Renal cortex interstitium (tissue), 11 donors: Measurements from ENCODE around the gene NPM3. TPM values are rescaled to one million over a fixed set of nuclear protein-coding genes. Genes with fewer than 3 reads are reported as not detected.

ENCODE experiments used
- DNase-seq, 11 donors: peaks; one replicate each; pipeline ENCODE4 v3.0.0-alpha.2; 2013; ENCODE audit warnings: low read depth in 9 of 11, low spot score in 4 of 11; ENCODE audit errors: extremely low read depth in 1 of 11
- polyA plus RNA-seq, 3 donors: library from polyadenylated mRNA; unstranded; fragments of 120-200 nt; gene quantifications; one replicate each; pipeline ENCODE4 v1.2.1, GENCODE V29; 2013; ENCODE audit not compliant: insufficient read length in 3 of 3

Gene NPM3
- polyA plus RNA-seq, 3 donors = 53.1 to 71.5 (median 63.0) TPM

DNA sequence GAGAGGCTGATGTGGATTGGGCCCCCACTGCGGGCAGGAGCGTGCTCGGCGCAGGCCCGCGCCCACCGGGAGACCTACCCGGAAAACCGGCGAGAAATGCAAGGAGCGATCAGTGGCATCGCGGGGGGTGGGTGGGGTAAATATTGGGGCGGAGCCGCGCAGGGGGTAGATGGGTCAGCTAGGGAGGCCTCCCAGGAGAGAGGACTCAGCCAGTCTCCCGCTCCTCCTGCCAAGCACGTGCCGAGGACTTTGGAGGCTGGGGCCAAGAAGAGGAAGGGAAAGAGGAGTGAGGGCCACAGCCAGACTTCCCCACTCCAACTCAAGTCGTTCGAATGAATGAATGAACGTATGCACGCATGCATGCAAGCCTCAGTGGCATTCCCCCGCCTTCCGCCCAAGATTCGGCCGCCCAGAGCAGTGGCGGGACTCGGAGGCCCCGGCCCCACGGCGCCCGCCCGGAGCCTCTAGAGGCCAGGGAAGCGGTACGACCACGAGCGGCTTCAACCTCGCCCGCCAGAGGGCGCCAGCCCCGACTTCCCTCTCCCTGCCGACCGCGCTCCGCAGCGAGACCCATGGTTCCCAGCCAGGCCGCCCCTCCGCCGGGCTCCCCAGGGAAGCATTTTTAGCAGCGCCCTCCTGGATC, 3.6 kb downstream of the NPM3 start:
- peak in 7 of 11 donors; percentile 46 to 71 (median 61) for DNase-seq

- peak in 1 of 11 donors; percentile 42 for DNase-seq
Observed at GRCh38 chr10:101778781-101779543, 4.3 kb downstream of the NPM3 start.

DNA sequence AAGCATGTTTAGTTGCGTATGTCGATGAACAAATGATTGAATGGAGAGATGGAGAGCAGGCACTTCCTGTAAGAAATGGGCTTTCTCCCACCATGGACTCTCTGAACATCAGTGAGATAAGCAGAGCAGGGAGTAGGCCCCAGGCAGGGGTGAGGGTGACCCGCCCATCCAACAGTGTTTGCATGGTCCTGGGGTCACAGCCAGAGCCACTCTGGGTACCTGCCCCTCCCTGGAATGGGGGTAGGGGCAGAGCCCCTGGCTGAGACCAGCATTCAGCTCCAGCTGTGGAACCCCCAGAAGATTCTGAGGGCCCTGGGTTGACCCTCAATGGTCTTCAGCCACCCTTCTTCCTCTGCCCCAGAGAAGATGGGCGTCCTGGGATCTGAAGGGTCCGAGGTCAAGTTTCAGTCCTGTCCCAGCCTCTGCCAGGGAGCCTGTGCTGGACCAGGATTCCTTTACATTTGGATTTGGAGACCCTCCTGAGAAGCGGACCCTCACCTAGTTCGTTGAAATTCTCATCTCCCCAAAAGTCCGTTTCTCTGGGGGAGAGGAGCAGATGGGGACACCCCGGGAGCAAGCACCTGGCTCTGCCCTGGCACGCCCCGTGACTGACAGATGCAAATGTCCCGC, 5.0 kb downstream of the NPM3 start:
- DNase-seq = no peak

GRCh38 chr10:101777619-101778145, 5.6 kb downstream of the NPM3 start:
- DNase-seq = no peak

DNA sequence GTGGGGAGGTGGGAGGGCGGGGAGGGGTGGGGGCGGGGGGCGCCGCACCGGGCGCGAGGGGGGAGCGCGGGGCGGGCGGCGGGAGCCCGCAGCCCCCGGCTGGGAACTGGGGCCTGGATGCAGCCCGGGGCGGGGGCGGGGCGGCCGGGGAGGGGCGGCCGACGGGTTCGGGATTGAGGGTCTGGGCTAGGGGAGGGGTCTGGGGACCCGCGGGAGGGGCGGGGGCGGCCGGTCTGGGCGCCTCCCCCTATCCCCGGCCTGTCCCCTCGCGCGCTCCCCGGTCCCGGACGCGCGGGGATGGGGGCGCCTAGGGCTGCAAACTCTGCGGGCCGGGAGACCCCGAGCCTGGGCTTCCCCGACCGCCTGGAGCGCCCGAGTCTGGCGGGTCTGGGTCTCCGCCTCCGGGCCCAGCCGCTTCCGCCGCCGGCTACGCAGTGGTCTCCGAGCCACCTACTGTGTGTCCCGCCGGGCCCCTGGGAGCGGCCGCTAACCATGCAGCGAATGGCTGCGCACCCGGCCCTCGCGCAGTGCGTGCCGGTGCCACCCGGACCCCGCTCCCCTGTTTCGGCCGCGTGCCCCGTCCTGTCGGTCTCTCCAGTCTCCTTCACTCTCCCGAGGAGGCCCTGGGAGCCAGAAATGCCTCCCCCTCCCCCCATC, 7.0 kb downstream of the NPM3 start:
- no peak for DNase-seq

DNA sequence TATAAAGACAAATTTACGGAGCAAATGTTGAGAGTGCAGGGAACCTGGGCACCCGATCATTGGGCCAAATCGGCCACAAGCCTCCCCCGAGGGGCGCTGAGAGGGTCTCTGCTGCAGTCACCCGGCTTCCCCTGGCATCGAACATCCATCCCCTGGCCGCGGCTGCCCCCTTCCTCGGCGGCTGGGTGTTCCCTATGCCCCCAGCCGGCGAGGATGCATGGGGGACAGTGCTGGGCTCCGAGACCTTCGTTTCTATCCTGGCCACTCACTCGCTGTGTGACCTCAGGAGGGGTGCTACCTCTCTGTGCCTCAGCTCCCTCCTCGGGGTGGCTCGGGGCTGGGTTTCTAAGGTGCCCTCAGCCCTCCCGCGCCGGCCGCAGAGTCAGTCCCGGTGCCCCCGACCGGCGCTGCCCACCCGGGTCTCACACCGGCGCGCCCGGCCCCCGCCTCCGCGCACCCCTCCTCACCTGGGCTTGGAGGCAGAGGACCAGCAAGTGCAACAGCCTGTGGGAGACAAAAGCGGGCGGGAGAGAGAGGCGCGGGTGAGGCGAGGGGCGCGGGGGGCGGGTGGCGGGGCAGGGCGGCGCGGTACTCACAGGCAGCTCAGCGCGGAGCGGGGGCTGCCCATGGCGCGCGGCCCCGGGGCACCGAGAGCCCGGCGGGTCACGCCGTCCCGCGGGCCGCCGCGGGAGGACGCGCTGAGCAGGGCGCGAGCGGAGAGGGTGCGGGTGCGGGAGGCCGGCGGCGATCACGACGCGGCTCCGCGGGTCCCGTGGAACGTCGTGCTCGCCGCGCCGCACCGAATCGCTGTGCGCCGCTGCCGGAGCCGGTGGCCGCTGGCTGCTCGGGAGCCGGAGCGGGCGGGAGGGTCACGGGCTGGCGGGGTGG, 7.7 kb downstream of the NPM3 start, which contains the start of gene FGF8:
FGF8 (minus strand) TSS at position 842 of the 888 bp plus-strand sequence; CDS start at position 628, 214 bp downstream.
- no peak for DNase-seq

DNA sequence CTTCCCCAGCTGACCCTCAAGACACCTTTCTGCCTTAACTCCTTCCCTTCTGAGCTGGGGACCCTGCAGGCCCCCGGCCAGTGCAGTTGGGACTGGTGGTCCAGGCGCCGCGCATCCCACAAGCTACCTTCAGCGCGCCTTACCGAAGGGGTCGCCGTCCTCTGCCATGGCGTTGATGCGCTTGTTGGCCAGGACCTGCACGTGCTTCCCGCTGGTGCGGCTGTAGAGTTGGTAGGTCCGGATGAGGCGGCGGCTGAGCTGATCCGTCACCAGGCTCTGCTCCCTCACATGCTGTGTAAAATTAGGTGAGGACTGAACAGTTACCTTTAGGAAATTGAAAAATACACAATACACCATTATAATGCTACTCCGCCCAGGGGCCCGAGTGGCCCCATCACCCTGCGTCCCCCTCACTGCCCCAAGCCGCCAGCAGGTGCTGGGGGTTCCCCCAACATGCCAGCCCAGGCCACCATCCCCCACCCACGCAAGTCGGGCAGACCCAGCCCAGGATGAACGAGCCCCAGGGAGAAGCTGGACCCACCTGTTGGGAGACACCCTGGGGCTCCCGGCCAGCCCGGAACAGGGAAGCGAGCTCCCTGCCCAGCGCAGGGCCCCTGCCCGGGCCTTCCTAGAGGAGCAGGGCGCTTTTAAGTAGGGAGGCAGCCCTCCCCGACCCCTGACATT, 8.5 kb downstream of the NPM3 start:
- no peak for DNase-seq

- DNase-seq = no peak
Observed at GRCh38 chr10:101773923-101774588, 9.2 kb downstream of the NPM3 start.

DNA sequence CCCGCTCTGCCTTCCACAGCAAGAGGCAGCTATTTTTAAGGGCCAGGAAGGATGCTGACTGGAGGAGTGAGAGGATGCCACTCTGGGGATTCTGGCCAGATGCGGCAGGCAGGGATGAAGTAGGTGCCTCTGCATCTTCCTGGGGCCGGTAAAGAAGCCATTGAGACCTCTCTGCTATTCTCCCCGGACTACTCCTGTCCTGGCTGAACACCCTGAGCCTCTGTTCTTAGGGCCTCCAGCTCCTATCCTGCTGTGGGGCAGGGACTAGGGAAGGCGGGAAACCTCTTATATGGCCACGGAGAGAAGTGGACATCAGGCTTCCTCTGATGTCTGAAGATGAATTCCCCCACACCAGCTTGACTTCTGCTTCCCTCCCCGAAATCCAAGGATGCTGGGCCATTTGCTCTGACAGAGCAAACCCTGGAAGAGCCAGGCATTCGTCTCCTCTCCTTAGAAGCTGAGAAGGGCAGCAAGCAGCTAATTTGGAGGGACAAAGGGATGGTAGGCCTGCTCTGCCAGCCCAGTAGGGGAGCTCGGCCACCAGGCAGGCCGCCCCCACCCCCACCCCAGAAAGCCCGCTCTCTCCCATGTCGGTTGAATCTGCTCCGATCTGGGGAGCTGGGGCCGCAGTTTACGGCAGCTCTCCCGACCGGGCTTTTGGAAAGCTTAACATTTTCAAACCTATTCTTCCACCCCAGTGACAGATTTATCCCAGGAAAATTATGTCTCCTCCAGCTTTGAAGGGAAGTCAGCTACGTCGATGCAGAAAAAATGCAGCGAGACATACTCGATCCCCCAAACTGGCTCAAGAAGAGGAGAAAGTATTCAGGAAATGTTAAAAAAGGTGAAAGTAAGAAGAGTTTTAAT, 10.1 kb downstream of the NPM3 start:
- DNase-seq = no peak

DNA sequence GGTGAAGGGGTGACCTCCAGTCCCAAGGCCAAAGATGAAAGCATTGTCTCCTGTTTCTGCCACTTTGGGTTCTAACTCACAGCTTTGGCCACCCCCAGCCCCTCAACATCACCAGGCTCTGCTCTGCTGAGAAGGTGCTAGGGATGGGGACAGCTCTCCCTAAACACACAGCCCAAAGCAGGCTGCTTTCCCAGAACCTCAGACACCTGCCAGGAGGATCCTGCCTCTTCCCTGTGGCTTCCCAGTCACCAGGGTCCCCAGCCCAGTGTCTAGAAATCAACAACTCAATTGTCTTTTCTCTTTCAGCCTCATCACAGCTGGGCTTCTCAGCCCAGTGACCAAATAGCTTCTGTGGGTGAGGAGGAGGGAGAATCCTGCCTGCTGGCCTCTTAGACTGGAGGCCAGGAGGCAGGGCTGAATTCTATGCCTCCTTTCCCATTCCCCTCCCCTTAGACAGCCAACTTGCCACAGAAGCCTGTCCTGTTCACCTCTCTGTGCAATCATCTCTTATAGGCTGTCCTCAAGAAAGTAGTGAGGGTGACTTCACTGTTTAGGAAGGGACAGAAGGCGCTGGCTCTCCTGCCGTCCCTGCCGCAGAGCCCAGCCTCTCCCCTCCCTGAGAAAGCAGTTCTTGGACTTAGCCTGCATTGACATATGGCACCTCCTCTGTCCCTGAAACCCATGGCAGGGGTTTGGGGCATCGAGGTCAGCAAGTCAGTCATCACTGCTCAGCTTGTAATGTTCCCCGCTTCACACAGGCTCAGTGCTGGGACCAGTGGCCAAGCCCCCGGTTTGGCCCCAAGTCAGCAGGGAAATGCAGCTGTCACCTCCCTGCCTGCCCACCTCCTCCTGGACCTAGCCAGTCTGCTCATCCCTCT, 11.0 kb downstream of the NPM3 start:
- no peak for DNase-seq

- DNase-seq = no peak
Observed at GRCh38 chr10:101771380-101771779, 11.9 kb downstream of the NPM3 start.

DNA sequence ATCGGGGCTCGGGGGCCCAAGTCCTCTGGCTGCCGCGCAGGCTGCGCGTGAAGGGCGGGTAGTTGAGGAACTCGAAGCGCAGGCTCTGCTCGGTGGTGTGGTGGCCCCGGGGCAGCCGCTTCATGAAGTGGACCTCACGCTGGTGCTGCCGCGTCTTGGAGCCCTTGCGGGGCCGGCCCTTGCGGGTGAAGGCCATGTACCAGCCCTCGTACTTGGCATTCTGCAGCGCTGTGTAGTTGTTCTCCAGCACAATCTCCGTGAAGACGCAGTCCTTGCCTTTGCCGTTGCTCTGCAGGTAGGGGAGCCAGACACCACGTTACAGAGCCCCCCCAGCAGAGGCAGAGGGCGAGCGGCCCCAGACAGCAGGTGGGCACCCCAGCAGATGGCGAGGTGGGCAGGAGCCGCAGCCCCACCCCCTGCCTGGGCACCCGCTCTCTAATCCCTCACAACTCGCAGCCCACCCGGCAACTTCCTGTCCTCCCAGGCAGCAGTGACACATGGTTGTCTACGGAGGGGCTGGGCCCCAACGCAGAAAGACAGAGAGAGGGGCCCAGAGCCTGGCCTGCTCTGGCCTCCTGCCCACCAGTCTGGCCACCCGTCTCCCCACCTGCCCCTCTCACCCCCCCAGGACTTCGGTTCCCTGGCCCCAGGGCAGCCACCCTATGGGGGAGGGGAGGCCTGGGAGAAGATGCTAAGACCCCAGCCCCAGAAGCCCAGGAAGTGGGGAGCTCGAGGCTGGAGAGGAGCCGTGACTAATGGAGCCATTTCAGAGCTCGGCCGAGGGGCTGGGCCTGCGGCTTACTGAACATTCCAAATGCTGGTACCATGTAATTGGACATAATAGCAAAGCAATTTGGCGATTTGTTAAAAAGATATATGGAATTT, 12.7 kb downstream of the NPM3 start:
- no peak for DNase-seq

DNA sequence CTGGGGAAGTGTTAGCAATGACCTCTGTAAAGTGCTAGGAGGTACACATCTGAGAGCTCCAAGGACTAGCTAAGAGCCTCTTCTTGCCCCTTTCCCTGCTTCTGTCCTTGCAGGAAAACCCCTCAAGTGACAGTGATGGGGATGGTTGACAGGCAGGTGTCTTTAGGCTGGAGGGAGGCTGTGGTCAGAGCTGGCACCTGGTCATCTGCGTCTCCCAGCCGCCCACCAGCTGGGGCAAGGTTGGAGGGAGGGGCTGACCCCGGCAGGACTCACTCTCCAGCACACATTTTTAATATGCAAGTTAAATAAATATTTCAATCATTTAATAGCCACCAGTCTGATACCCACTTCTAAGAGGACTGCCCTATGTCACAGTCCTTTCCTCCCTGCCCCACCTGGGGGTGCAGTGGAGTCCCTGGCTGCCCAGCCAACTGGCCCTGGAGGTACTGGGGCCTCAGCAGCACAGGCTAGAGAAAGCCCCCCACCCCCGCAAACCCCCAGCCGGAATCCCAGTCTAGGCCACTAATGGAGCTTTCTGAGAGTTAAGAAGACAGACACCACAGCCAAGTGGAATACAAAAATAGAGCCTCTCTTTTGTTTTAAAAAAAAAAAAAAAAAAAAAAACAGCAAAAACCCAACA, 13.6 kb downstream of the NPM3 start:
- no peak for DNase-seq

GRCh38 chr10:101768791-101769170, 14.5 kb downstream of the NPM3 start:
- no peak for DNase-seq
